GM12874 (cell line): ENCODE measurements around the gene PIGO.

Experiments used
- CTCF ChIP-seq: IDR thresholded peaks from 2 replicates; pipeline ENCODE4 v1.5.1; 2011; ENCODE audit warnings: low read depth, mild to moderate bottlenecking, control low read depth, low read length, moderate library complexity; ENCODE audit not compliant: insufficient read depth

PIGO gene

GRCh38 chr9:35116539-35116897, 20.1 kb upstream of the PIGO start:
- no peak for TF ChIP-seq CTCF

- no peak for TF ChIP-seq CTCF
These were observed 19.5 kb upstream of the PIGO start, which contains the start of gene ATOSB for GRCh38 chr9:35115680-35116538. Gene ATOSB (minus strand): TSS chr9:35115862. CDS start chr9:35108274, 7,588 bp downstream.

- no peak for TF ChIP-seq CTCF
These were observed 18.6 kb upstream of the PIGO start for GRCh38 chr9:35114840-35115628.

GRCh38 chr9:35114113-35114839, 17.9 kb upstream of the PIGO start:
- no peak for TF ChIP-seq CTCF

GRCh38 chr9:35112257-35113020, 16.0 kb upstream of the PIGO start:
- TF ChIP-seq CTCF = no peak

GRCh38 chr9:35111001-35111933, 14.9 kb upstream of the PIGO start:
- TF ChIP-seq CTCF = no peak
